T-helper 1 cell treated with Interleukin-12 subunit alpha and Interleukin-12 subunit beta and Interleukin-4 antibody, amounts not matched to agents 30 μg/mL and 1 μg/mL, for 36 hours (primary cell): ENCODE data around the gene SYT15B.
"Not testable (repeated sequence)": the region's sequence is repeated elsewhere in the genome, so short reads cannot be mapped to it uniquely, and the experiment has no call there.

Experiments used
- H3K27ac Mint-ChIP-seq: one replicate; pipeline ENCODE4 v1.8.0; 2021; ENCODE audit warnings: mild to moderate bottlenecking, mixed read lengths
- H3K27me3 Mint-ChIP-seq: one replicate; pipeline ENCODE4 v1.8.0; 2021; ENCODE audit warnings: low read depth, mixed read lengths
- H3K36me3 Mint-ChIP-seq: one replicate; pipeline ENCODE4 v1.8.0; 2021; ENCODE audit warnings: low read depth, mixed read lengths
- H3K4me1 Mint-ChIP-seq: one replicate; pipeline ENCODE4 v1.8.0; 2021; ENCODE audit warnings: low read depth, mixed read lengths
- H3K4me3 Mint-ChIP-seq: one replicate; pipeline ENCODE4 v1.8.0; 2021; ENCODE audit warnings: mild to moderate bottlenecking, moderate library complexity, mixed read lengths
- H3K9me3 Mint-ChIP-seq: one replicate; pipeline ENCODE4 v1.8.0; 2021; ENCODE audit warnings: mixed read lengths

Gene SYT15B

GRCh38 chr10:47763554-47764175 lies at the start of gene SYT15B:
Gene SYT15B, minus strand, starts transcription at chr10:47763592. Its CDS starts 952 bp downstream, at chr10:47762640.
- H3K4me1 Mint-ChIP-seq, H3K27ac Mint-ChIP-seq, H3K36me3 Mint-ChIP-seq, H3K9me3 Mint-ChIP-seq, H3K4me3 Mint-ChIP-seq, H3K27me3 Mint-ChIP-seq: not testable (repeated sequence)

- H3K27ac Mint-ChIP-seq, H3K36me3 Mint-ChIP-seq, H3K4me3 Mint-ChIP-seq, H3K27me3 Mint-ChIP-seq, H3K9me3 Mint-ChIP-seq, H3K4me1 Mint-ChIP-seq: not testable (repeated sequence)
Observed at GRCh38 chr10:47779590-47779989, 16.2 kb upstream of the SYT15B start.

- H3K4me1 Mint-ChIP-seq, H3K9me3 Mint-ChIP-seq, H3K27ac Mint-ChIP-seq, H3K4me3 Mint-ChIP-seq, H3K36me3 Mint-ChIP-seq, H3K27me3 Mint-ChIP-seq: not testable (repeated sequence)
Observed at GRCh38 chr10:47775361-47776231, 12.2 kb upstream of the SYT15B start.

GRCh38 chr10:47770745-47771144 lies 7.4 kb upstream of the SYT15B start:
- H3K27me3 Mint-ChIP-seq, H3K27ac Mint-ChIP-seq, H3K4me3 Mint-ChIP-seq, H3K4me1 Mint-ChIP-seq, H3K9me3 Mint-ChIP-seq, H3K36me3 Mint-ChIP-seq: not testable (repeated sequence)

DNA sequence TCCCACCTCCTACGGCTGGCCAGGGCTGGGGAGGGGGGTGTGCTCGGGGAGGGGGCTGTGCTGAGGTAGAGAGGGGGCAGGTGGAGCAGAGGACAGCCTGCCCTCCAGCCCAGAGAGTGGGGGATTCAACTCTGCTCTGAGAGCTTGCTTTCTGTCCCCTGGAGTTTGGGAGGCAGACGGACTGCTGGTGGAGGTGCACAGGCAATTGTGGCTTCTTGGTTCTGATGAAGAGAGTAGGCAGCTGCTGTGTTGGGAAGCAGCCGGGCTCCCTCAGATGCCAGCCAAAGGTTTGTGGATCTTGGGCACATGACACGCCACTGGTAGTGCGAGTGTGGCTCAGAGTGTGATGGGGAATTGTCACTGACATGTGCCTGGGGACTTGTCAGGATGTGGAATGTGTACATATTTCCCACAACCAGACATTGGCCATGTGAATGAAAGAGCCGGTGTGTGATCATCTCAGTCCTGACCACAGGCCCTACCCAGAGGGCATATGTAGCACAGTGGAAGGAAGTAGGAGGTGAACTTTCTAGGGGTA lies 5.3 kb upstream of the SYT15B start:
- not testable (repeated sequence) for H3K36me3 Mint-ChIP-seq, H3K4me1 Mint-ChIP-seq, H3K27me3 Mint-ChIP-seq, H3K27ac Mint-ChIP-seq, H3K9me3 Mint-ChIP-seq, H3K4me3 Mint-ChIP-seq

- not testable (repeated sequence) for H3K9me3 Mint-ChIP-seq, H3K27me3 Mint-ChIP-seq, H3K4me3 Mint-ChIP-seq, H3K27ac Mint-ChIP-seq, H3K4me1 Mint-ChIP-seq, H3K36me3 Mint-ChIP-seq
Observed at GRCh38 chr10:47768085-47768484, 4.7 kb upstream of the SYT15B start.

- not testable (repeated sequence) for H3K36me3 Mint-ChIP-seq, H3K4me1 Mint-ChIP-seq, H3K27ac Mint-ChIP-seq, H3K9me3 Mint-ChIP-seq, H3K4me3 Mint-ChIP-seq, H3K27me3 Mint-ChIP-seq
Observed at GRCh38 chr10:47767236-47767635, 3.8 kb upstream of the SYT15B start.

DNA sequence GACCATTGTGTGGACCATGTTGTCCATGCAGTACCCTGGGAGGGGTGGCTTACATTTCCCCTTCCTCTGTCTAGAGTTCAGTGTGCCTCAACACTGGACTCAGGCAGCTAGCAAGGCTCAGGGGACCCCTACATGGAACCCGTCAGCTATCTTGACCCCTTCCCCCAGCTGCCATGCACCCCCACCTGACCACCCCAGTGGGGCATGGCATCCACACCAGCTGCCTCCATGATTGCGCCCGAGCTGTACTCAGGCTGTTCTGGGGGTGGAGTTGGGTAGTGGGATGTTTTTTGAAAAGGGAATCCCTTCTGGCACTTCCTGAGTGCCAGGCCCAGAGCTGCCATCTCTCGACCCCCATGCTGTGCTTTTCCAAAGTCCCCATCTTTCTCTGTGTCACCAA lies 1.8 kb upstream of the SYT15B start:
- not testable (repeated sequence) for H3K9me3 Mint-ChIP-seq, H3K36me3 Mint-ChIP-seq

GRCh38 chr10:47762674-47763553 lies 478 bp downstream of the SYT15B start:
- not testable (repeated sequence) for H3K36me3 Mint-ChIP-seq, H3K4me1 Mint-ChIP-seq, H3K27ac Mint-ChIP-seq, H3K27me3 Mint-ChIP-seq, H3K4me3 Mint-ChIP-seq, H3K9me3 Mint-ChIP-seq

More for the DNA sequence above, 1.8 kb upstream of the SYT15B start:
- H3K27me3 Mint-ChIP-seq, H3K27ac Mint-ChIP-seq, H3K4me1 Mint-ChIP-seq, H3K4me3 Mint-ChIP-seq: not testable (repeated sequence)

DNA sequence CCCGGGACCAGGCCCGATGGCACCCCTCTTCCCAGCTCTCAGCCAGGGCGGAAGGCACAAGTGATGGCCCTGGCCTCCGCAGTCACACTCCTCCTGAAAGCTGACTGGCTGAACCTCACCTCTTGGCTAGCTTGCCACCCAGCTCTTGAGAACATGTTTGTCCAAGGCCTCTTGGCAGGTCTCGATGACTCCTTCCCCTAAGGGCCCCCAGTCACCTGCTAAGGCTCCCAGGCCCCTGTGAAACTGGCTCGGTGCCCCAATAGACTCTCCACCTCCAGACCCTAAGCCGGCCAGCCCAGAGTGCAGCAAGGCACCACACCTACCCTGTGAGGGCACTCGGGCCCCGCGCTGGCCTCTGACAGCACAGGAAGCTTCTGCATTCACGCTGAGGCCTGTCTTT lies 4.5 kb downstream of the SYT15B start:
- not testable (repeated sequence) for H3K27me3 Mint-ChIP-seq, H3K36me3 Mint-ChIP-seq, H3K27ac Mint-ChIP-seq, H3K4me1 Mint-ChIP-seq, H3K9me3 Mint-ChIP-seq, H3K4me3 Mint-ChIP-seq

GRCh38 chr10:47756169-47756568 lies 7.2 kb downstream of the SYT15B start:
- not testable (repeated sequence) for H3K27me3 Mint-ChIP-seq, H3K4me3 Mint-ChIP-seq, H3K36me3 Mint-ChIP-seq, H3K4me1 Mint-ChIP-seq, H3K27ac Mint-ChIP-seq, H3K9me3 Mint-ChIP-seq

DNA sequence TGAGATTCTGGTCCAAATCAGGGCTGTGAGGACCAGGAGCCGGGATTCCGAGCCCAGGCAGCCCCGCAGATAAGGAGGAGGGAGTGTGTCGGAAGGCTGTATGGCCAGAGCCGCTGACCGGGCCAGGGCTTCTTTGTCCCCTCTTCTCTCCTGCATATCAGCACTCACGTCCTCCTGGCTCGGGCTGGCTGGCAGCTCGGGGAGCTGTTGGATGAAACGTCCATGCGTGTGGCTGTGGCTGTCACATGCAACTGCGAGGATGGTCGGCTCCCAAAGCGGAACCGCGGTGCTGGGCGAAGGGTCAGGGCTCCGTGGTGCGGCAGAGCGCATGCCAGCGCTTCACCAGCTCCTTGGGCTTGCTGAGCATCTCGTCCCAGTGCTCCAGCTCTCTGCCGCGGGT lies 9.5 kb downstream of the SYT15B start:
- H3K36me3 Mint-ChIP-seq, H3K4me3 Mint-ChIP-seq, H3K27me3 Mint-ChIP-seq, H3K27ac Mint-ChIP-seq, H3K9me3 Mint-ChIP-seq, H3K4me1 Mint-ChIP-seq: not testable (repeated sequence)

DNA sequence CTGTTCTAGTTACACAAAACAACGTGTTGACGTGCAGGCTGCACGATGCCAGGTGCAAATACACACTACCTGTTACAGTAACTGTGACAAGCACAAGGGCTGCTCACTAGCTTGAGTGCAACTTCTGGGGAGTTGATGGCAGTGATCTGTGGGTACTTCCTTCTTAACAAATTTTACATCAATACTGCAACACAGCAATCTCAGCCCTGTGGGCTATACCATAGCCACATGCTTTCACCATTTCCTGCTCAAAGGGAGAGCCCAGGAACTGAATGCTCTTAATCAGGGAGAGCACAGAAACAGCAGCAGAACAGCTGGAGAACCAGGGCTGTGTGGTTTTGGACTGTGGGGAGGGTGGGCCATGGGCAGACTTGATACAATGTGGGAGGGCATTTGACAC lies 10.2 kb downstream of the SYT15B start:
- H3K27me3 Mint-ChIP-seq, H3K9me3 Mint-ChIP-seq, H3K4me1 Mint-ChIP-seq, H3K36me3 Mint-ChIP-seq, H3K4me3 Mint-ChIP-seq, H3K27ac Mint-ChIP-seq: not testable (repeated sequence)

GRCh38 chr10:47751821-47752220 lies 11.6 kb downstream of the SYT15B start:
- H3K4me1 Mint-ChIP-seq, H3K27ac Mint-ChIP-seq, H3K36me3 Mint-ChIP-seq, H3K27me3 Mint-ChIP-seq, H3K4me3 Mint-ChIP-seq, H3K9me3 Mint-ChIP-seq: not testable (repeated sequence)

DNA sequence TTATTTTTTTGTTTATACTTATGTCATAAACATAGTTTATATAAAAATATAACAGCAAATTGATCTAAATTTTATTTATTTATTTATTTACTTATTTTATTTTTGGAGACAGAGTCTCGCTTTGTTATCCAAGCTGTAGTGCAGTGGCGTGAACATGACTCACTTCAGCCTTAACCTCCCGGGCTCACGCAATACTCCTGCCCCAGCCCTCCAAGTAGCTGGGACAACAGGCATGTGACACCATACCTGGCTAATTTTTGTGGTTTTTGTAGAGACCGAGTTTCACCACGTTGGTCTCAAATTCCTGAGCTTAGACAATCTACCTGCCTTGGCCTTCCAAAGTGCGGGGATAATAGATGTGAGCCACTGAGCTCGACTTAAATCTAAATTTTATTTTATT lies 13.0 kb downstream of the SYT15B start:
- H3K36me3 Mint-ChIP-seq, H3K27ac Mint-ChIP-seq, H3K4me1 Mint-ChIP-seq, H3K27me3 Mint-ChIP-seq, H3K9me3 Mint-ChIP-seq, H3K4me3 Mint-ChIP-seq: not testable (repeated sequence)
